Activated CD4-positive, alpha-beta T cell treated with anti-CD3 and anti-CD28 coated beads, Interleukin-2, amount 10 ng/mL, durations not matched to agents 24 days and 14 days (primary cell): Measurements from ENCODE around the gene ZMYND19. TPM values are rescaled to one million over a fixed set of nuclear protein-coding genes. Genes with fewer than 3 reads are reported as not detected.
"Not testable (repeated sequence)": the region's sequence is repeated elsewhere in the genome, so short reads cannot be mapped to it uniquely, and the experiment has no call there.

Source experiments
- DNase-seq: peaks from one replicate; pipeline ENCODE4 v3.0.0; 2022
- H3K27ac Mint-ChIP-seq: one replicate; pipeline ENCODE4 v1.8.0; 2022; ENCODE audit warnings: mild to moderate bottlenecking, mixed read lengths
- H3K27me3 Mint-ChIP-seq: one replicate; pipeline ENCODE4 v1.8.0; 2022; ENCODE audit warnings: mixed read lengths
- H3K36me3 Mint-ChIP-seq: one replicate; pipeline ENCODE4 v1.8.0; 2022; ENCODE audit warnings: low read depth, mild to moderate bottlenecking, mixed read lengths
- H3K4me1 Mint-ChIP-seq: one replicate; pipeline ENCODE4 v1.8.0; 2021; ENCODE audit warnings: mixed read lengths
- H3K4me3 Mint-ChIP-seq: one replicate; pipeline ENCODE4 v1.8.0; 2022; ENCODE audit warnings: mild to moderate bottlenecking, moderate library complexity, mixed read lengths
- H3K9me3 Mint-ChIP-seq: one replicate; pipeline ENCODE4 v1.8.0; 2021; ENCODE audit warnings: mixed read lengths
- intact Hi-C: fragments of 100-400 bp; cut with micrococcal nuclease; formaldehyde crosslinking; loops from one replicate; pipeline ENCODE4 v1.15.1; 2023
- total RNA-seq: library from RNA; stranded (reverse); gene quantifications from 2 replicates; pipeline ENCODE4 v1.2.3, GENCODE V29; 2022

The ZMYND19 gene
- total RNA-seq, 1 donor from 2014 or later = 92.4 TPM

DNA sequence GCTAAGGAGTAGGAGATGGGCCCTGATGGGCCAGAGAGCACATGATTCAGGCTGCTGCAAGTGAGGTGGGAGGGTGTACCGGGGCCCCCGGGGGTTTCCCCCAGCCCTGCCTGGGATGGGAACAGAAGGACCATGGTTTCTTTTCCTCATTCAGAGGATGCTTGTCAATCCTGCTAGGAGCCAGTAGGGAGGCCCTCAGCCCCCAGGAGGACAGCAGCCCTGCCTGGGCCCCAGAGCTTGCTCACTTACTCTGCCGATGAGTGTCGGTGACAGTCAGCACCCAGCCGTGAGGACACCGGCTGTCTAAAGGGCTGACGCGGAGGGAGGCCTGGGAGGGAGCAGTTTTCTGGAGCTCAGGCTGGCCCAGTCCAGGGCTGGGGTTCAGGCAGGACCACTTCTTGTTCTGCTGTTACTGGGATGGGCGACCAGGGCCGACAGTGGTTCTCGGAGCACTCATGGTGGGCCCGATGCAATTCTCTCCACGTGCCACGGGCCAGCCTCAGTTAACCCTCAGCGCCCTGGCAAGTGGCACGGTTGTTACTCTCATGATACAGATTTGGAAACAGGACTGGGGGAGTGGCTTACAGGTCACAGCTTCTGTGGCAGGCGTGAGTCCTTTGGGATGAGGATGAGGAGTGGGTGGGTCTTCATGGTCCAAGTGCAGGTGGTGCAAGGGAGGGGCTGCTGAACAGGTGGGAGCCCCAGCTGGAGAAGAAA lies 17.0 kb upstream of the ZMYND19 start:
- H3K27me3 Mint-ChIP-seq = no peaks in the 10 kb centered on the region

DNA sequence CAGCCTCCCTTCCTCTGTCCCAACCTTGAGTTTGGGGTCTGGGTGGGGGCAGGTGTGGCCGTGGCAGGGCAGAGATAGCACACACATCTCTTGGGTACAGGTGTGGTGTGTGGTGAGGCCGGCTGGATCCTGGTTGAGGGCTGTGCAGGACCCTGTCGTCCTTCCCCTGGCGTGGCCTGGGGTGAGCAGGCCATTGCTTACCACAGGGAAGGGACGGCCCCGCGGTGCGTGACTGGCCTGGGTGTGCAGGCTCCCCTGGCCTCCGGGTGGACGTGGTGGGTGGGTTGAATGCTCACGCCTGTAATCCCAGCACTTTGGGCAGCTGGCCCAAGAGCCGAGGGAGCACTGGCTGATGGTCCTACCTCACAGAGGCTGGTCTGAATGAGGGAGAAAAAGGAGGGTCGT lies 16.4 kb upstream of the ZMYND19 start:
- H3K27me3 Mint-ChIP-seq = no peaks in the 10 kb centered on the region
- H3K4me1 Mint-ChIP-seq = peaks cover 30% of the 10 kb centered on the region
- no peaks in the 10 kb centered on the region for H3K36me3 Mint-ChIP-seq
- DNase-seq = no peak
- peak overlapping the region; percentile 85 for H3K4me3 Mint-ChIP-seq
- intact Hi-C loops = no loop called here
- peak overlapping the region; percentile 53 for H3K27ac Mint-ChIP-seq
- H3K9me3 Mint-ChIP-seq = no peaks in the 10 kb centered on the region

More for the DNA sequence above, 17.0 kb upstream of the ZMYND19 start:
- Mint-ChIP-seq H3K36me3 (no peaks in the 10 kb centered on the region), H3K27ac (peak overlapping the region; percentile 53), H3K4me1 (peaks cover 30% of the 10 kb centered on the region), H3K9me3 (no peaks in the 10 kb centered on the region), H3K4me3 (peak overlapping the region; percentile 85)
- peak; percentile 60 for DNase-seq
- intact Hi-C loops = no loop called here

DNA sequence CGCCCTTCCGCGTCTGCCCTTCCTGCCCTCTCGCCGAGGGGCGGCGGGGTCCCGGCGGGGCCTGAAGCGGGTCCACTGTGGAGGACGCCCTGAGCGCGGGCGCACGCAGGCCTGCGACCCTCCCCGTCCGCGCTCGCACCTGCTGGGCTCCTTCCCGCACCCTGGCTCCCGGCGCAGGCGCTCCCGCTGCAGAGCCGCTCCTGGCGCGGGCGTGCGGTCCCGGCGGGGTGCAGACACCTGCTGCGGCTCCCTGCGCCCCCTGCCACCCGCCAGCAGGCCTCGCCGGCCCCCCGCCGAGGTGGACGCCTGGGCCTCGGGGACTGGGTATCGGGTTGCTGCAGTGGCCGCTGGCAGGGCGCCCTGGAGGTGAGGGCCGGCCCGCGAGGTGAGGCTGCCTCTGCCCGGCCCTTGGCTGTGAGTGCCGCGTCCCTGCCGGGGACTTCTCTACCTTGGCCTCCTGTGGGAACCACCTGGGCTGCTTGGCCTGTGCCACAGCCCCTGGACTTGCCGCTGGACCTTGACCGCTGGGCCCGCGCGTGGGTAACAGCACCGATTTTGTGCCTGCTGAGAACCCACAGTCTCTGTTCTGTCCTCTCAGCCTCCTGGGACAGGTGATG lies 15.8 kb upstream of the ZMYND19 start:
- Mint-ChIP-seq H3K36me3 (no peaks in the 10 kb centered on the region), H3K27ac (peak overlapping the region; percentile 65), H3K27me3 (no peaks in the 10 kb centered on the region), H3K9me3 (no peaks in the 10 kb centered on the region), H3K4me1 (peaks cover 28% of the 10 kb centered on the region), H3K4me3 (peak overlapping the region; percentile 85)
- intact Hi-C loops = no loop called here
- no peak for DNase-seq

DNA sequence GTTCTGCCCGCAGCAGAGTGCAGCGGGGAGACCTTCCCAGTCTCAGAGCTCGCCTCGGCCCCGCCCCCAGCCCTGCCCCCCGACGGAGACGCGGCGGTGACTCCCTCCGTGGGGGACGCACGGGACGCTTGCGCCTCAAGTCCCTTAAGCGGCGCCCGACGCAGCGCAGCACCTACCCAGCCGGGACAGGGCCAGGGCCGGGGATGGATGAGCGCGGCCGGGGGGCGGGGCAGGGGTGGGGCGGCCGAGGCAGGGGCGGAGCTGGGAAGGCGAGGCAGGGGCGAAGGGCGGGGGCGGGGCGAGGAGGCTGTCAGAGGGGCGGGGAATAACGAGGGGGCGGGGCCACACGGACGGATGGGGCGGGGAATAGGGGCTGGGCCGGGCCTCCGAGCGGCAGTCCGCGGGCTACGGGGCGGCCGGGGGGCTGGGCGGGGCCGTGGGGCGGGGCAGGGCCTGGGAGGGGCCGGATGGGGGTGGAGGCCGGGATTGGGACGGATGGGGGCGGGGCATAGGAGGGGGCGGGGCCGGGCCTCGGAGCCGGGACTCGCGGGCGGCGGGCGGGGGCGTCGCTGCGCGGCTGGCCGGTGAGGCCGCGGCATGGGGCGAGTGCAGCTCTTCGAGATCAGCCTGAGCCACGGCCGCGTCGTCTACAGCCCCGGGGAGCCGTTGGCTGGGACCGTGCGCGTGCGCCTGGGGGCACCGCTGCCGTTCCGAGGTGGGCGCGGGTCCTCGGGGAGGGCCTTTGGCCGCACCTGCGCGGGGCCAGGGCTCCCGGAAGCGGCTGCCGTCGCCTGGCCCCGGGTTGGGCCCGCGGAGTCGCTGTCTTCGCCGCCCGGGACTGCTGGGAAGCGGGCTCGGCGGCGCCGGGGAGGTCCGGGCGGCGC lies 15.1 kb upstream of the ZMYND19 start, which contains the start of gene ARRDC1:
Gene ARRDC1 (plus strand): TSS at position 566 of the 884 bp plus-strand sequence. CDS start 32 bp downstream, at position 598.
- peak within 1 kb of the TSS; percentile 85 for H3K4me3 Mint-ChIP-seq
- no peaks in the 10 kb centered on the region for H3K27me3 Mint-ChIP-seq
- peak; percentile 96 for DNase-seq
- peaks cover 28% of the 10 kb centered on the region for H3K4me1 Mint-ChIP-seq
- peak within 1 kb of the TSS; percentile 65 for H3K27ac Mint-ChIP-seq
- no peaks in the 10 kb centered on the region for H3K36me3 Mint-ChIP-seq
- intact Hi-C loops = loop anchor here (1.0 kb wide), 4 partner anchors 13 to 146 kb away; partner anchors contain the start of genes MRPL41, NSMF and ZMYND19
- no peaks in the 10 kb centered on the region for H3K9me3 Mint-ChIP-seq

DNA sequence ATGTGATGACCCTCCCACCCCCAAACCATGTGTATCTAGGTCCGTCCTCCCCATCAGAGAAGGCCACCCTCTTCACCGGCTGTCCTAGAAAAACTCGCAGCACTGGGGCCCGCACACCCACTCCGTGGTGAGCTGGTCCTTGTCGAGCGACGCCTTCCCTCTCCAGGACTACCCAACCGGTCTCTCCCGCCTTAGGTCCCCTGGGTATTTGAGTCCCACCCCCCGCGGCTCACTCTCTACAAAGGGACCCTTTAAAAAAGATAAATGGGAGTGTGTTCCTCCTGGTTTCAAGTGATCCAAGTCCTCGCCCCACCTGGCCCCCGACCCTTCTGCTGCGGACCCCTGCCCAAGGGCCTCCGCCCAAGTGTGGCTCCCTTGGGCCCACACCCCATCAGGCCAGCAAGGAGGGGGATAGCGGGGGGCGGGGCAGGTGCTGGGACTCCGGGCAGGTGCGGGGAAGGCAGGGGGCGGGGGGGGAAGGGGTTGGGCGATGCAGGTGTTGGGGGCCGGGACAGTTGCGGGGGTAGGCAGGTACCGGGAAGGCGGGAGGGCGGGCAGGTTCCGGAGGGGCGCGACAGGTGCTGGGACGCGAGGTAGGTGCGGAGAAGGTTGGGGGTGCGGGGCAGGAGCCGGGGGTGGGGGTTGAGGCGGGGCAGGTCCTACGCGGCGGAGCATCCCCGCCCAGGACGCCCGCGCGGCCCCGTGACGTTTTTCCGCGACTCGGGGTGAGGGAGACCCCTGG lies 14.2 kb upstream of the ZMYND19 start:
- Mint-ChIP-seq H3K27ac (no peak overlapping the region), H3K27me3 (no peaks in the 10 kb centered on the region), H3K36me3 (no peaks in the 10 kb centered on the region), H3K9me3 (no peaks in the 10 kb centered on the region), H3K4me1 (peaks cover 28% of the 10 kb centered on the region), H3K4me3 (peak overlapping the region; percentile 40)
- intact Hi-C loops = loop anchor here (1.0 kb wide), 4 partner anchors 14 to 145 kb away; partner anchors contain the start of genes MRPL41, NSMF and ZMYND19
- DNase-seq = no peak

DNA sequence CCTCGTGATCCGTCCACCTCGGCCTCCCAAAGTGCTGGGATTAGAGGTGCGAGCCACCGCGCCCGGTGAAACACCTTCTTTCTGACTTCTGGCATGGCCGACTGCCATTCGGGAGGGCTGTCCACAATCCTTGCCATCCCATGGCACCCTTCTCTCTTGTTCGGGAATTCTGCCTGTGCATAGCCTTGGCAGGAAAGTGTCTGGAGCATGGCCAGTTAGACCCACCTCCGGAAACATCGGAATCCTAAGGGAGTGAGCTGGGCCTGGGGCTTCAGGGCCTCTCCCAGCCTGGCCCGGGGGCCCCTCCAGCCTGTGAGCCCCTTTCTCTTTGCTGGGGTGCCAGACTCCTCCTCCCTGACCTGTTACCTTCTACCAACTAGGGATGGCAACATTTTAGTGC lies 13.6 kb upstream of the ZMYND19 start:
- H3K27ac Mint-ChIP-seq = no peak overlapping the region
- intact Hi-C loops = no loop called here
- H3K4me1 Mint-ChIP-seq = peaks cover 28% of the 10 kb centered on the region
- no peaks in the 10 kb centered on the region for H3K27me3 Mint-ChIP-seq
- H3K36me3 Mint-ChIP-seq = no peaks in the 10 kb centered on the region
- no peaks in the 10 kb centered on the region for H3K9me3 Mint-ChIP-seq
- no peak for DNase-seq
- peak overlapping the region; percentile 40 for H3K4me3 Mint-ChIP-seq

DNA sequence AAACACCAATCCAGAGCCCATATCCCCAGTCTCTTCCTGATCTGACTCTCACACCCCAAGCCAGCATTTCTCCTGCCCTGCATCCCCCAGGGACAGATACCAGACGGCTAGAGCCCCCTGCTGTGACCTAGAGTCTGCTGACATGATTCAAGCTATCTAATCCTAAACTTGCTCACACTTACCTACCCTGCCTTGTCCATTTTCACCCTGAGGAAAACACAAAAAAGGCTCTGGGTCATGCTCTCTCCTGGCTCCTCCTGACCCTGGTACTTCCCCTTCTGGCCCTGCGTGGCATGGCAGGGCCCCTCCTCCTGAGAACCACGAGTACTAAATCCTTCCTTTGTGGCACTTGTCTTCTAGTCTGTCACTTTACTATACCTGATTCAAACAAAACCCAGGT lies 12.3 kb upstream of the ZMYND19 start:
- peaks cover 28% of the 10 kb centered on the region for H3K4me1 Mint-ChIP-seq
- H3K27ac Mint-ChIP-seq = no peak overlapping the region
- intact Hi-C loops = no loop called here
- no peak overlapping the region for H3K4me3 Mint-ChIP-seq
- DNase-seq = no peak
- no peaks in the 10 kb centered on the region for H3K9me3 Mint-ChIP-seq
- no peaks in the 10 kb centered on the region for H3K27me3 Mint-ChIP-seq
- no peaks in the 10 kb centered on the region for H3K36me3 Mint-ChIP-seq

DNA sequence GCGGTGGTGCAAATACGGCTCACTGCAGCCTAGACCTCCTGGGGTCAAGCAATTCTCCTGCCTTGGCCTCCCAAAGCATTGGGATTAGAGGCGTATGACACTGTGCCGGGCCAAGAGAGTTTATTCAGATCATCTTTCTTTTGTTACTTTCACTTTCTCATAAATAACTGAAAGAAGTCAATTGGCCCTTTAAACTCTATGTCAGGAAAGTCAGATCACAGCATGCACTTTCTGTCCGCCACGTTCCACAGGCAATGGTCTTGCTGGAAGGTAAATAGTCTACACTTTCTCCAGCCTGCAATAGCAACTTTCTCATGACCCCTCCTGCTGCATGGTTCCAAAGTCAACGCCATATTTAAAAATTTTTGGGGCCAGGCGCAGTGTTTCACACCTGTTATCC lies 8.6 kb upstream of the ZMYND19 start:
- H3K27me3 Mint-ChIP-seq = no peaks in the 10 kb centered on the region
- H3K9me3 Mint-ChIP-seq = no peaks in the 10 kb centered on the region
- DNase-seq = no peak
- no peaks in the 10 kb centered on the region for H3K36me3 Mint-ChIP-seq
- H3K4me1 Mint-ChIP-seq = peaks cover 13% of the 10 kb centered on the region
- intact Hi-C loops = no loop called here
- H3K4me3 Mint-ChIP-seq = no peak overlapping the region
- H3K27ac Mint-ChIP-seq = no peak overlapping the region

DNA sequence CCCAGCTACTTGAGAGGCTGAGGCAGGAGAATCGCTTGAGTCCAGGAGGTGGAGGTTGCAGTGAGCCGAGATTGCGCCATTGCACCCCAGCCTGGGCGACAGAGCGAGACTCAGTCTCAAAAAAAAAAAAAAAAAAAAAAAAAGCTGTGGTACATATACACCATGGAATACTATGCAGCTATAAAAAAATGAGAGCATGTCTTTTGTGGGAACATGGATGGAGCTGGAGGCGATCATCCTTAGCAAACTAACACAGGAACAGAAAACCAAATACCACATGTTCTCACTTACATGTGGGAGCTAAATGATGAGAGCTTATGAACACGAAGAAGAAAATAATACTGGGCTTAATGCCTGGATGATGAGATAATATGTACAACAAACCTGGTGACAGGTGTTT lies 6.3 kb upstream of the ZMYND19 start:
- DNase-seq, H3K27me3 Mint-ChIP-seq, H3K27ac Mint-ChIP-seq, H3K36me3 Mint-ChIP-seq, H3K9me3 Mint-ChIP-seq, intact Hi-C loops, H3K4me1 Mint-ChIP-seq, H3K4me3 Mint-ChIP-seq: not testable (repeated sequence)

DNA sequence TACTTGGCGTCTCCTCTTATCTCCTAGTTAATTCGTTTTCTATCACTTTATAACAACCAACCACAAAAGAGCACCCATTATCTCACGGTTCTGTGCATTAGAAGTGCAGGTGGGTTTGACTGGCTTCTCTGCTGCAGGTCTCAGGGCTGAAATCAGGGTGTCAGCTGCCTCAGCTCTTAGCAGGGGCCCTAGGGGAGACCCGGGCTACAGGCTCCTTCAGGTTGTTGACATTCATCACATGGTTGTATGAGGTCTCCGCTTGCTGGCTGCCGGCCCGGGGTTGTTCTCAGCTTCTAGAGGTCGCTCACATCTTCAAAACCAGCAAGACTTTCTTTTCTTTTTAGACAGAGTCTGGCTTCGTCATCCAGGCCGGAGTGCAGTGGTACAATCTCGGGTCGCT lies 2.9 kb upstream of the ZMYND19 start:
- H3K4me3 Mint-ChIP-seq = peak overlapping the region; percentile 60
- H3K9me3 Mint-ChIP-seq = no peaks in the 10 kb centered on the region
- no peak overlapping the region for H3K27ac Mint-ChIP-seq
- peaks cover 7% of the 10 kb centered on the region for H3K4me1 Mint-ChIP-seq
- peaks cover 4% of the 10 kb centered on the region for H3K36me3 Mint-ChIP-seq
- intact Hi-C loops = no loop called here
- no peak for DNase-seq
- H3K27me3 Mint-ChIP-seq = no peaks in the 10 kb centered on the region

DNA sequence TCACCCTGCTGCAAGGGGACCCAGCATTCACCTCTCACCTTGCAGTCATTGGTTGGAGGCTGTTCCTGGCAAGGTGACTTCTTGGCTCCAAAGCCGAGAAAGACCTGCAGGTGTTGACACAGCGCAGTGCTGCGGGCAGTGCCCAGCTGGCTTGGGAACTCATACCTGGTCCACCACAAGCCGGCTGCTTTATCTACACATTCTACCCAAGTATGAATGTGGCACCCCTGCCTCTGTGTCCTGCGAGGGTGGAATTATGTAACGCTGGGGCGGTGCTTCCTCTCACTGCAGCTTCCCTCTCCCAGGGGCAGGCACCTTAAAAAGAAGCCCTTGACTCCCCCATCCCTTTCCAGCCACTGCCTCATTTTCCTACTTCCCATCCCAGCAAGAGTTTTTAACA lies 2.5 kb upstream of the ZMYND19 start:
- no peak for DNase-seq
- peaks cover 8% of the 10 kb centered on the region for H3K36me3 Mint-ChIP-seq
- intact Hi-C loops = no loop called here
- peaks cover 10% of the 10 kb centered on the region for H3K4me1 Mint-ChIP-seq
- no peaks in the 10 kb centered on the region for H3K9me3 Mint-ChIP-seq
- H3K4me3 Mint-ChIP-seq = peak overlapping the region; percentile 60
- H3K27me3 Mint-ChIP-seq = no peaks in the 10 kb centered on the region
- H3K27ac Mint-ChIP-seq = no peak overlapping the region

DNA sequence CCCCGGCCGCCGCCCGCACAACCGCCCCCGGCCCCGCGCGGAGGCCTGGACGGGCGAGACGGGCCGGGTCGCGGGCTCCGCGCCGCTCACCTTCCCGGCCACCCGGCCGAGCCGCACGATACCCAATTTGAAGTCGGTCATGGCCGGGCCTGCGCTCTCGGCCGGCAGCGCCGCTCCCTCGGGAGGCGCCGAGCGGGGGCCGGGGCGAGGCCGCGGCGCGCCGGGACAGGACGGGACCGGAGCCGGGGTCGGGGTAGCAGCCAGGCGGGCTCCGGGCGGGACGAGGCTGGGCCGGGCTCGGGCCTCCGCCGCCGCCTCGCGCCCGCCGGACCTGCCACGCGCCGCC lies 216 bp downstream of the ZMYND19 start:
- Mint-ChIP-seq H3K4me3 (no peak overlapping the region), H3K4me1 (peaks cover 10% of the 10 kb centered on the region), H3K27me3 (no peaks in the 10 kb centered on the region), H3K9me3 (no peaks in the 10 kb centered on the region), H3K36me3 (peaks cover 19% of the 10 kb centered on the region), H3K27ac (no peak overlapping the region)
- intact Hi-C loops = loop anchor here (1.0 to 2.0 kb wide), 3 partner anchors 15 to 39 kb away; partner anchors contain the start of genes ARRDC1, MRPL41 and PNPLA7
- no peak for DNase-seq

DNA sequence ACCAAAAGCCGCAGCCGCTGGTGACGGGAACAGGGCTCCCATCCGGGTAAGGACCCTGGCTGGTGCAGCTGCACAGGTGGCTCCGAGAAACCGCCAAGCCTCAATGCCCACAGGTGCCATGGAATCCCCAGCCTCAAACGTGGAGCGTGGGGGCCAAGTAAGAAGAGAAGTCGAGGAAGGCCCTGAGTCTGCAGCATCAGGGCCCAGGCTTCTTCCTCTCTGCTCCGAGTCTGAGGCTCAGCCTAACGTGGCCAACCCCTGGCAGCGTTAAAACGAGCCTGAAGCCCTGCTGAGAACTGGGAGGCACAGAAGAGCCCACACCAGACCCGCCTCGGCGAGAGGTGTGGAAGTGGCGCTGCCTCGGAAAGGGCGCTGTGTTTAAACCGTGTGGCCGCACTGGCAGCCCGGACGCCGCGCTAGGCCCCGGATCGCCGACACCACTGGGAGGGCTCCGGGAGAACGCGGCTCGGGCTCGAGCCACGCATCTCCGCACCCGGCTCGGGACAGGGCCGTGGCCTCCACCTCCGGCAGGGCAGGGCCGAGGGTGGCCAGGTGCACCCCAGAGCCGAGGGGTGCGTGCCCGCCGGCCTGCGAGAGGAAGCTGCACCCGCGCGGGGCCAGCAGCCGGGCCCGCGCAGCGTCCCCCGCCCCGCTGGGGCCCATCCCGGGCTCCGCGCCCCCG lies 730 bp downstream of the ZMYND19 start:
- intact Hi-C loops = loop anchor here (1.0 to 2.0 kb wide), 3 partner anchors 16 to 39 kb away; partner anchors contain the start of genes ARRDC1, MRPL41 and PNPLA7
- Mint-ChIP-seq H3K9me3 (no peaks in the 10 kb centered on the region), H3K27me3 (no peaks in the 10 kb centered on the region), H3K36me3 (peaks cover 19% of the 10 kb centered on the region), H3K27ac (peak overlapping the region; percentile 80), H3K4me1 (peaks cover 10% of the 10 kb centered on the region), H3K4me3 (peak overlapping the region; percentile 87)
- peak; percentile 76 for DNase-seq
